ENCODE results near the gene SNX11. TPM values are rescaled to one million over a fixed set of nuclear protein-coding genes. Genes with fewer than 3 reads are reported as not detected.

Gene SNX11
- 26.9 to 31.3 TPM (median 28.8 TPM) in 5 replicates for total RNA-seq (2022; extraction: Qiagen RNA extraction)

GRCh38 chr17:48107137-48108055, at the start of gene SNX11:
Gene SNX11 (plus strand): TSS chr17:48107766. CDS start chr17:48112044, 4,278 bp downstream.

DNA sequence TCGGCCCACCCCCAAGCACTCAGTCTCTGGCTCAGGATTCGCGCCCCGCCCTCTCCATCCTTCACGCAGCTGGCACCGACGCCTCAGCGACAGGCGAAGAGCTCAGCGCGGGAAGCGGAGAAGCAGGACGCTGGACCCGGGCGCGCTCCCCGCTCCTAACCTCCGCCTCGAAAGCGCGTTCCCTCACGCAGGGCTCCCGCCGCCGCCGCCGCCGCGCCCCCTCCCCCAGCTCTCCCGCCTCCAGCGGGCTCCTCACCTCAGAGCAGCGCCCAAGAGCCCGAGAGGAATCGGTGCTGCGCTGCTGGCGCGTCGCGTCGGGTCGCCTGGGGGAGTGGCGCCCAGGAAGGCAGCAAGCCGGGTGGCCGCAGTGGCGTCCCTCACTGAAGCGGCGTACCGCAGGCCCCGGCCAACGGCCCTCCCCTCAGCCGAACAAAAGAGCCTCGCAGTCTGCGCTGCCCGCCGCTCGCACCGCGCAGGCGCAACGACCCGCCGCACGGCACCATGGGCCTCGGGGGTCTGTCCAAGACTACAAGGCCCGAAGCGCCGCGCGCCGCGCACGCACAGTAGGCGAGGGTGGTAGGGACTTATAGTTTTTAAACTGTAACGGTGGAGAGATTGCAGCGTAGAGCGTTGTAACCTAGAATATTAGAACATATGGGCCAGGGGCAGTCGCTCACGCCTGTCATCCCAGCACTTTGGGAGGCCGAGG, 6.4 kb upstream of the SNX11 start, which contains the start of gene CBX1:
TSS of gene CBX1 (minus strand) at position 467 of the 709 bp plus-strand sequence. CDS start 24,474 bp downstream, outside the sequence.

Other genes starting within 250 kb of the SNX11 start
- 17.5 to 19.2 TPM (median 17.6 TPM) in 5 replicates for gene SP2, start 211.5 kb upstream of the SNX11 start, total RNA-seq (2022; extraction: Qiagen RNA extraction)
- gene PNPO, start 166.2 kb upstream of the SNX11 start, total RNA-seq (2022; extraction: Qiagen RNA extraction), result 22.1 to 28.4 TPM (median 25.0 TPM) in 5 replicates
- 2.3 to 3.6 TPM (median 3.0 TPM) in 5 replicates for gene PRR15L, start 149.9 kb upstream of the SNX11 start, total RNA-seq (2022; extraction: Qiagen RNA extraction)
- 104 to 117 TPM (median 114 TPM) in 5 replicates for gene CDK5RAP3, start 136.7 kb upstream of the SNX11 start, total RNA-seq (2022; extraction: Qiagen RNA extraction)
- gene COPZ2, start 70.0 kb upstream of the SNX11 start, total RNA-seq (2022; extraction: Qiagen RNA extraction), result 11.4 to 20.3 TPM (median 18.1 TPM) in 5 replicates
- gene NFE2L1, start 59.4 kb upstream of the SNX11 start, total RNA-seq (2022; extraction: Qiagen RNA extraction), result 104 to 139 TPM (median 123 TPM) in 5 replicates
- gene CBX1, start 6.3 kb upstream of the SNX11 start, total RNA-seq (2022; extraction: Qiagen RNA extraction), result 75.8 to 116 TPM (median 77.1 TPM) in 5 replicates

Measured in A549 treated with Hydrocortisone at 1 μM for 4 hours (cell line).